ENCODE data around the gene TBC1D22A.

- TF ChIP-seq POLR2A (IDR thresholded peaks at IDR 0.05), result no peak
- TF ChIP-seq EP300 (IDR thresholded peaks at IDR 0.05), result no peak
Measured at GRCh38 chr22:47029244-47030074, 267.0 kb downstream of the TBC1D22A start.

All from upper lobe of left lung (tissue), 4 donors.